ENCODE data around the gene CEP131. TPM values are rescaled to one million over a fixed set of nuclear protein-coding genes. Genes with fewer than 3 reads are reported as not detected.

Gene CEP131
- total RNA-seq, 1 donor from 2014 or later = 28.7 TPM

DNA sequence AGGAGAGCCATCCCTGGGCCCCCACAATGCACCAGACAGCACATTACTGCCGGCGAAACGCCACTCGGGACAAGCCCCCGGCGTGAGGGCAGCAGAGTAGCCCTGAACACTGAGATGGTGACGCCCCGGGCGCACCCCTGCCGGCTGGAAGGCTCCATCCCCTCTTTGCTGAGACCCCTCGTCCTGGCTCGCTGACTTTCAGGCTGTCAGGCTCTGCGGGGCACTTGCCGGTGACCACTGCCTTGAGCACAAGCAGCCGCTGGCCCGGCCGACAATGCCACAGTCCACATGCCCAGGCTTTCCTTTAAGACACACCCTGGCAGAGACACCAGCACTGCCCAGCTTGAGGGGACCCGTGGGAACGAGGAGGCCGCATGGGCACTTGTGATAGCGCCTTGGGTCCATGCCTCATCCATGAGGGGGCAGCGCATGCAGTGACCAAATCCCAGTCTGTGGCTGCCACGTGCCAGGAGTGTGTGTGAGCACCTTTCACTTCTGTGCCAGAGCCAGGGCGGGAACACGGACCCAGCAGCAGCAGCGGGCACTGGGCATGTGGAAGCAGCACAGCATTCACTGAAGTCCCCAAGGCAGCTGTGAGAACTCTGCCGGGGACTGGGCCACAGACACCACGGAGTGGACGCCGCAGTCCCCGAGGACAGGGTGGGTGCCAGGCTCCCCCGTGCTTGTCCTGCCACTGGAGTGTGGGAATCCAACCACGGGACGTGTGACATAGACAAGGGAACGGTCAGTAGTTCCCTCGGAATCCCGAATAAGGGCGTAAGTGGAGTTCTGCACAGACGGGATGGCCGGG, 40.8 kb upstream of the CEP131 start:
- no peak overlapping the region for H3K4me3 ChIP-seq (ENCODE audit: low read depth, low read length)
- DNase-seq (ENCODE audit: low read depth) = no peak
- TF ChIP-seq, protein P1, sequence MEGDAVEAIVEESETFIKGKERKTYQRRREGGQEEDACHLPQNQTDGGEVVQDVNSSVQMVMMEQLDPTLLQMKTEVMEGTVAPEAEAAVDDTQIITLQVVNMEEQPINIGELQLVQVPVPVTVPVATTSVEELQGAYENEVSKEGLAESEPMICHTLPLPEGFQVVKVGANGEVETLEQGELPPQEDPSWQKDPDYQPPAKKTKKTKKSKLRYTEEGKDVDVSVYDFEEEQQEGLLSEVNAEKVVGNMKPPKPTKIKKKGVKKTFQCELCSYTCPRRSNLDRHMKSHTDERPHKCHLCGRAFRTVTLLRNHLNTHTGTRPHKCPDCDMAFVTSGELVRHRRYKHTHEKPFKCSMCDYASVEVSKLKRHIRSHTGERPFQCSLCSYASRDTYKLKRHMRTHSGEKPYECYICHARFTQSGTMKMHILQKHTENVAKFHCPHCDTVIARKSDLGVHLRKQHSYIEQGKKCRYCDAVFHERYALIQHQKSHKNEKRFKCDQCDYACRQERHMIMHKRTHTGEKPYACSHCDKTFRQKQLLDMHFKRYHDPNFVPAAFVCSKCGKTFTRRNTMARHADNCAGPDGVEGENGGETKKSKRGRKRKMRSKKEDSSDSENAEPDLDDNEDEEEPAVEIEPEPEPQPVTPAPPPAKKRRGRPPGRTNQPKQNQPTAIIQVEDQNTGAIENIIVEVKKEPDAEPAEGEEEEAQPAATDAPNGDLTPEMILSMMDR (conservative IDR thresholded peaks at IDR 0.05; ENCODE audit: low read depth, low read length) = no peak

DNA sequence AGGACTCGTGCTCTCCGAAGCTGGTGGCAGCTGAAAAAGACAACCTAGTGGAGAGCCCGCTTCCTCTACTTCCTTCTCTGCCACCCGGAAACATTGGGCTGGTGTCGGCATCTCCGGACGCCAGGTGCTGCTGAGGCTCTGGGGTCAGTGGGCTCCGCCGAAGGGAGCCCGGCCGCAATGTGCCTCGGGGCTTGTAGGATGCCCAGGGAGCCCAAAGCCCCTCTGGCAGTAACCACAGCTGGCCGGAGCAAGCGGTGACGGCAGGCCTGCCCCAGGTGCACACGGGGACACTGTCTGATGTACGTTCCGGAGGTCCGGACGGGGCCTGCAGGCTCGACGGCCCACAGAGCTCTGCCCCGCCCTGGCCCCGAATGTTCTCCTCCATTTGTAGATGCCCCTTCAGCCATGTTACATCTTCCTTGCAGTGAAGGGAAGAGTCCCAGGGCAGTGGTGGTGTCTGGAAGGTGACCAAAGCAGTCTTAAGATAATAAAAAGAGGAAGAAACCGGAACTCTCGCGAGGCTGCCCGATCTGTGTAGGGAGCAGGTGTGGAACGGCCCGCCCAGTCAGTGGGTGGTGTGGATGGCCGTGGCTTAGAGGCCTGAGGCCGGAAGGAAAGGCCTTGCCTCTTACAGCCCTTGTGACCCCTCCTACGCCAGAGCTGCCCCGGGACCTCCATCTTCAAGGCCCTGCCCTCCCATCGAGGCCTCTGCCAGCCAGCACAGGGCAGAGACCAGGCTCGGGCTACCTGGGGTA, 39.0 kb upstream of the CEP131 start:
- TF ChIP-seq, protein P1 (conservative IDR thresholded peaks at IDR 0.05; ENCODE audit: low read depth, low read length) = no peak
- DNase-seq (ENCODE audit: low read depth) = no peak
- no peak overlapping the region for H3K4me3 ChIP-seq (ENCODE audit: low read depth, low read length)

- DNase-seq (ENCODE audit: low read depth) = no peak
- H3K4me3 ChIP-seq (ENCODE audit: low read depth, low read length) = no peak overlapping the region
- TF ChIP-seq, protein P1 (conservative IDR thresholded peaks at IDR 0.05; ENCODE audit: low read depth, low read length) = no peak
Measured at GRCh38 chr17:81261096-81261495, 38.3 kb upstream of the CEP131 start.

GRCh38 chr17:81260641-81261040, 37.9 kb upstream of the CEP131 start:
- DNase-seq (ENCODE audit: low read depth) = no peak
- H3K4me3 ChIP-seq (ENCODE audit: low read depth, low read length) = no peak overlapping the region
- TF ChIP-seq, protein P1 (conservative IDR thresholded peaks at IDR 0.05; ENCODE audit: low read depth, low read length) = no peak

- H3K4me3 ChIP-seq (ENCODE audit: low read depth, low read length) = no peak overlapping the region
- TF ChIP-seq, protein P1 (conservative IDR thresholded peaks at IDR 0.05; ENCODE audit: low read depth, low read length) = no peak
- DNase-seq (ENCODE audit: low read depth) = no peak
Measured at GRCh38 chr17:81260171-81260570, 37.4 kb upstream of the CEP131 start.

DNA sequence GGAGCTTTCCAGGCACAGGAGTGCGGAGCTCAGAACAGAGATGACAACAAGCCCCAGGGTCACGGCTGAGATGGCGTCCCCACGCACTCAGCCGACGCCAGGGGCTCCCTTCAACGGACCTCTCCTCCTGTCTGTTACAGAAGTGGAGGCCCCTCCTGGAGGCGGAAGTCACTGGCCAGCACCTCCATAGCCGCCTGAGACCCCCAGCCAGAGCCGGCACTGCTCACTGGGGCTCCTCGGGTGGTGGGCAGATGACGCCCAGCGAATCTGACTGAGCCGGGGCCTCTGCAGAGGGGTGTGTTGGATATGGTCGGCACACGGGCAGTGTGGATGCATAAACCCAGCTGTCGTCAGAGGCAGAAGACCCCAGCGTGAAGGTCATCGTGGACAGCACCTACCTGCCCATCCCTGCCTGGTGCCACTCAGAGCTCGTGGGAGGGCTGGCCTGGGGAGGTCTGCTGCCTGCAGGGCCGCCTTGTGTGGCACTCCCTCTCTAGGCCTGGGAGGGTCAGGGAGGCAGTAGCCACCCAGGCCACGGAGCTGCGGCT, 36.4 kb upstream of the CEP131 start:
- no peak for DNase-seq (ENCODE audit: low read depth)
- no peak overlapping the region for H3K4me3 ChIP-seq (ENCODE audit: low read depth, low read length)
- TF ChIP-seq, protein P1 (conservative IDR thresholded peaks at IDR 0.05; ENCODE audit: low read depth, low read length) = no peak

Data from epithelial cell of proximal tubule (primary cell).